Neuronal stem cell (in vitro differentiated cells): ENCODE data around the gene POTEF.
"Not testable (repeated sequence)": the region's sequence is repeated elsewhere in the genome, so short reads cannot be mapped to it uniquely, and the experiment has no call there.

ENCODE experiments used
- DNase-seq: peaks from one replicate; pipeline ENCODE4 v3.0.0-alpha.2; 2013; ENCODE audit warnings: low spot score
- H2AFZ ChIP-seq: one replicate; pipeline ENCODE4 v1.6.1; 2013; ENCODE audit warnings: mild to moderate bottlenecking, low read length, inconsistent platforms
- H2AK5ac ChIP-seq: 2 replicates; pipeline ENCODE4 v1.6.1; 2013; ENCODE audit warnings: low read depth, mild to moderate bottlenecking, inconsistent platforms, low read length, moderate library complexity, mixed read lengths
- H2BK120ac ChIP-seq: 2 replicates; pipeline ENCODE4 v1.6.1; 2013; ENCODE audit warnings: low read depth, mild to moderate bottlenecking, inconsistent platforms, low read length, moderate library complexity, mixed read lengths
- H2BK12ac ChIP-seq: one replicate; pipeline ENCODE4 v1.6.1; 2013; ENCODE audit warnings: low read length, inconsistent platforms
- H2BK15ac ChIP-seq: 2 replicates; pipeline ENCODE4 v1.6.1; 2013; ENCODE audit warnings: mild to moderate bottlenecking, low read length, inconsistent platforms, mixed read lengths
- H2BK5ac ChIP-seq: one replicate; pipeline ENCODE4 v1.6.1; 2013; ENCODE audit warnings: inconsistent platforms, mild to moderate bottlenecking, low read length, moderate library complexity
- H3K14ac ChIP-seq: one replicate; pipeline ENCODE4 v1.6.1; 2013; ENCODE audit warnings: low read length, inconsistent platforms
- H3K18ac ChIP-seq: 2 replicates; pipeline ENCODE4 v1.6.1; 2013; ENCODE audit warnings: low read length, inconsistent platforms
- H3K23ac ChIP-seq: 2 replicates; pipeline ENCODE4 v1.6.1; 2013; ENCODE audit warnings: low read depth, mild to moderate bottlenecking, mixed read lengths, low read length, inconsistent platforms; ENCODE audit not compliant: poor library complexity
- H3K27ac ChIP-seq: replicated peaks from 3 replicates; pipeline ENCODE4 v1.5.1; 2013; ENCODE audit warnings: low read length, inconsistent platforms
- H3K27me3 ChIP-seq, 3 experiments: 2 replicates each; pipeline ENCODE4 v1.6.1; 2013; ENCODE audit warnings: low read length in 3 of 3, mild to moderate bottlenecking in 2 of 3, inconsistent platforms in 1 of 3, low read depth in 1 of 3, mixed read lengths in 1 of 3, moderate library complexity in 1 of 3; ENCODE audit not compliant: control insufficient read depth in 3 of 3, insufficient read depth in 3 of 3
- H3K36me3 ChIP-seq, 2 donors: replicated peaks in 1 of 2; 2 replicates each; pipeline ENCODE4 v1.6.1; 2013; ENCODE audit warnings: low read length in 2 of 2; ENCODE audit not compliant: control insufficient read depth in 2 of 2, insufficient read depth in 2 of 2
- H3K4ac ChIP-seq: 2 replicates; pipeline ENCODE4 v1.6.1; 2013; ENCODE audit warnings: inconsistent platforms, mild to moderate bottlenecking, low read length, moderate library complexity
- H3K4me1 ChIP-seq, 2 donors: 1 replicate in 1 of 2; 2 replicates in 1 of 2; pipeline ENCODE4 v1.6.1; 2013; ENCODE audit warnings: low read length in 2 of 2, low read depth in 1 of 2; ENCODE audit not compliant: control insufficient read depth in 2 of 2, insufficient read depth in 1 of 2
- H3K4me2 ChIP-seq: one replicate; pipeline ENCODE4 v1.6.1; 2013; ENCODE audit warnings: mild to moderate bottlenecking, low read length, inconsistent platforms; ENCODE audit not compliant: insufficient read depth, poor library complexity, severe bottlenecking
- H3K4me3 ChIP-seq, 2 donors: 2 replicates each; pipeline ENCODE4 v1.5.1; 2013; ENCODE audit warnings: low read length in 2 of 2, mild to moderate bottlenecking in 2 of 2, inconsistent platforms in 1 of 2, moderate library complexity in 1 of 2
- H3K79me1 ChIP-seq: one replicate; pipeline ENCODE4 v1.6.1; 2013; ENCODE audit warnings: low read depth, mild to moderate bottlenecking, inconsistent platforms, low read length, moderate library complexity
- H3K9ac ChIP-seq: one replicate; pipeline ENCODE4 v1.6.1; 2013; ENCODE audit warnings: mild to moderate bottlenecking, low read depth, low read length, inconsistent platforms; ENCODE audit not compliant: poor library complexity
- H3K9me3 ChIP-seq, 2 donors: replicated peaks in 1 of 2; 2 replicates each; pipeline versions ENCODE3 to v1.6.1; 2013; ENCODE audit warnings: low read length in 2 of 2, mild to moderate bottlenecking in 2 of 2, inconsistent platforms in 1 of 2, low read depth in 1 of 2, mixed read lengths in 1 of 2, moderate library complexity in 1 of 2; ENCODE audit not compliant: control insufficient read depth in 2 of 2, insufficient read depth in 1 of 2
- H4K8ac ChIP-seq: one replicate; pipeline ENCODE4 v1.6.1; 2013; ENCODE audit warnings: low read depth, mild to moderate bottlenecking, inconsistent platforms, low read length, moderate library complexity
- H4K91ac ChIP-seq: one replicate; pipeline ENCODE4 v1.6.1; 2013; ENCODE audit warnings: low read length, low read depth, mild to moderate bottlenecking, inconsistent platforms; ENCODE audit not compliant: poor library complexity
- WGBS, 2 donors: extraction: QIAGEN DNeasy Blood & Tissue Kit; methylation state at CpG; one replicate each; pipeline ENCODE4 v1.1.7; 2013; ENCODE audit warnings: missing lambda C conversion rate in 2 of 2, mixed read lengths in 1 of 2; ENCODE audit not compliant: insufficient read length in 2 of 2, insufficient replicate concordance in 1 of 2; ENCODE audit errors: extremely low coverage in 2 of 2; 5-methylcytosine and 5-hydroxymethylcytosine counted together

POTEF gene

GRCh38 chr2:130152816-130153595, 24.0 kb upstream of the POTEF start:
- no peak overlapping the region for H3K14ac ChIP-seq
- H3K9ac ChIP-seq, result no peak overlapping the region
- no peak overlapping the region for H3K4me3 ChIP-seq
- WGBS, 2 donors, result no CpG with 5 or more reads among the region's 25 CpGs
- H2BK12ac ChIP-seq, result no peak overlapping the region
- H3K4me1 ChIP-seq, result no peaks in the 10 kb centered on the region
- H3K79me1 ChIP-seq, result peaks cover 2% of the 10 kb centered on the region
- H3K27ac ChIP-seq, result no peak overlapping the region
- peaks cover 10 to 54% of the 10 kb centered on the region in 2 donors for H3K36me3 ChIP-seq
- no peak overlapping the region for H3K18ac ChIP-seq
- H4K91ac ChIP-seq, result no peak overlapping the region
- H2AFZ ChIP-seq, result no peak overlapping the region
- H2BK15ac ChIP-seq, result no peak overlapping the region
- H2AK5ac ChIP-seq, result no peak overlapping the region
- H4K8ac ChIP-seq, result no peak overlapping the region
- no peak overlapping the region for H3K4ac ChIP-seq
- H3K23ac ChIP-seq, result no peak overlapping the region
- H2BK5ac ChIP-seq, result no peak overlapping the region
- H2BK120ac ChIP-seq, result no peak overlapping the region
- DNase-seq, result no peak
- no peaks in the 10 kb centered on the region for H3K9me3 ChIP-seq
- no peaks in the 10 kb centered on the region for H3K27me3 ChIP-seq
- no peak overlapping the region for H3K4me2 ChIP-seq

- not testable (repeated sequence) for H2AK5ac ChIP-seq, H3K9ac ChIP-seq, H3K18ac ChIP-seq, H2BK5ac ChIP-seq, H3K14ac ChIP-seq, H3K4me1 ChIP-seq, DNase-seq, H4K8ac ChIP-seq, H2AFZ ChIP-seq, H3K23ac ChIP-seq, H3K4me3 ChIP-seq, H3K27me3 ChIP-seq, H3K27ac ChIP-seq, H2BK15ac ChIP-seq, H2BK12ac ChIP-seq, H2BK120ac ChIP-seq, H3K4me2 ChIP-seq, H4K91ac ChIP-seq, H3K79me1 ChIP-seq, H3K9me3 ChIP-seq, H3K4ac ChIP-seq
- WGBS, 2 donors, result no CpG with 5 or more reads among the region's 27 CpGs
- peaks cover 10 to 49% of the 10 kb centered on the region in 2 donors for H3K36me3 ChIP-seq
These were observed 23.3 kb upstream of the POTEF start for GRCh38 chr2:130152136-130152815.

GRCh38 chr2:130151145-130151512, 22.1 kb upstream of the POTEF start:
- peaks cover 10 to 43% of the 10 kb centered on the region in 2 donors for H3K36me3 ChIP-seq
- not testable (repeated sequence) for H3K14ac ChIP-seq, H2AK5ac ChIP-seq, H3K18ac ChIP-seq, H3K4ac ChIP-seq, H2BK12ac ChIP-seq, H3K27ac ChIP-seq, H3K27me3 ChIP-seq, H3K4me3 ChIP-seq, H3K9ac ChIP-seq, DNase-seq, H3K79me1 ChIP-seq, H2BK5ac ChIP-seq, H4K8ac ChIP-seq, H2BK120ac ChIP-seq, H3K4me2 ChIP-seq, H2BK15ac ChIP-seq, H3K9me3 ChIP-seq, H2AFZ ChIP-seq, H3K4me1 ChIP-seq, H3K23ac ChIP-seq, H4K91ac ChIP-seq
- WGBS, 2 donors, result no CpG with 5 or more reads among the region's 5 CpGs
